Activated CD8-positive, alpha-beta memory T cell treated with anti-CD3 and anti-CD28 coated beads for 1 hour (primary cell): ENCODE data around the gene GNL1.

Experiments
- DNase-seq, 2 donors: peaks; one replicate each; pipeline ENCODE4 v3.0.0-alpha.2; 2020; ENCODE audit warnings: low read depth in 1 of 2; ENCODE audit errors: extremely low read depth in 1 of 2

GNL1 gene

GRCh38 chr6:30556066-30556905 is at the start of gene GNL1:
Gene GNL1 (minus strand): TSS chr6:30556489. CDS start chr6:30556203, 286 bp downstream.
- DNase-seq, result peak; percentile 98 to 99

GRCh38 chr6:30603961-30604360 is 47.7 kb upstream of the GNL1 start:
- DNase-seq, result no peak

- DNase-seq, result no peak
Observed at GRCh38 chr6:30601815-30602641, 45.7 kb upstream of the GNL1 start.

- DNase-seq, result no peak
Observed at GRCh38 chr6:30601436-30601814, 45.1 kb upstream of the GNL1 start.

GRCh38 chr6:30600451-30600961 is 44.2 kb upstream of the GNL1 start:
- no peak for DNase-seq

GRCh38 chr6:30599625-30600324 is 43.5 kb upstream of the GNL1 start:
- DNase-seq, result no peak

GRCh38 chr6:30598912-30599624 is 42.8 kb upstream of the GNL1 start:
- no peak for DNase-seq

- DNase-seq, result peak; percentile 42 to 68
Observed at GRCh38 chr6:30597315-30598144, 41.2 kb upstream of the GNL1 start.

GRCh38 chr6:30592287-30592686 is 36.0 kb upstream of the GNL1 start:
- no peak for DNase-seq

- no peak for DNase-seq
Observed at GRCh38 chr6:30591008-30591407, 34.7 kb upstream of the GNL1 start.

GRCh38 chr6:30590509-30590908 is 34.2 kb upstream of the GNL1 start:
- DNase-seq, result no peak

- no peak for DNase-seq
Observed at GRCh38 chr6:30589754-30590358, 33.6 kb upstream of the GNL1 start.

- DNase-seq, result no peak
Observed at GRCh38 chr6:30583921-30584320, 27.6 kb upstream of the GNL1 start.

GRCh38 chr6:30578051-30578450 is 21.8 kb upstream of the GNL1 start:
- no peak for DNase-seq

- no peak for DNase-seq
Observed at GRCh38 chr6:30573113-30573512, 16.8 kb upstream of the GNL1 start.

- DNase-seq, result no peak
Observed at GRCh38 chr6:30572148-30572547, 15.9 kb upstream of the GNL1 start.

GRCh38 chr6:30571762-30572082 is 15.4 kb upstream of the GNL1 start:
- no peak for DNase-seq

- peak; percentile 94 to 100 for DNase-seq
Observed at GRCh38 chr6:30571075-30571761, 14.9 kb upstream of the GNL1 start, which contains the start of gene ABCF1. Gene ABCF1 (plus strand): TSS chr6:30571442. CDS start chr6:30571488, 46 bp downstream.

- no peak for DNase-seq
Observed at GRCh38 chr6:30570740-30571074, 14.4 kb upstream of the GNL1 start.
